Dermis microvascular lymphatic vessel endothelial cell (primary cell): ENCODE results near the gene FAM193B. TPM values are rescaled to one million over a fixed set of nuclear protein-coding genes. Genes with fewer than 3 reads are reported as not detected.

Source experiments
- DNase-seq, 2 donors: peaks; one replicate each; pipeline versions ENCODE4 v3.0.0 to v3.0.0-alpha.2; 2010; ENCODE audit warnings: low read depth in 2 of 2
- total RNA-seq: library from RNA; depleted of rRNA; stranded (reverse); fragments of >200 nt; gene quantifications from 2 replicates; pipeline ENCODE4 v1.2.1, GENCODE V29; 2014

The FAM193B gene
- total RNA-seq, 1 donor from 2014 or later = 9.8 TPM

DNA sequence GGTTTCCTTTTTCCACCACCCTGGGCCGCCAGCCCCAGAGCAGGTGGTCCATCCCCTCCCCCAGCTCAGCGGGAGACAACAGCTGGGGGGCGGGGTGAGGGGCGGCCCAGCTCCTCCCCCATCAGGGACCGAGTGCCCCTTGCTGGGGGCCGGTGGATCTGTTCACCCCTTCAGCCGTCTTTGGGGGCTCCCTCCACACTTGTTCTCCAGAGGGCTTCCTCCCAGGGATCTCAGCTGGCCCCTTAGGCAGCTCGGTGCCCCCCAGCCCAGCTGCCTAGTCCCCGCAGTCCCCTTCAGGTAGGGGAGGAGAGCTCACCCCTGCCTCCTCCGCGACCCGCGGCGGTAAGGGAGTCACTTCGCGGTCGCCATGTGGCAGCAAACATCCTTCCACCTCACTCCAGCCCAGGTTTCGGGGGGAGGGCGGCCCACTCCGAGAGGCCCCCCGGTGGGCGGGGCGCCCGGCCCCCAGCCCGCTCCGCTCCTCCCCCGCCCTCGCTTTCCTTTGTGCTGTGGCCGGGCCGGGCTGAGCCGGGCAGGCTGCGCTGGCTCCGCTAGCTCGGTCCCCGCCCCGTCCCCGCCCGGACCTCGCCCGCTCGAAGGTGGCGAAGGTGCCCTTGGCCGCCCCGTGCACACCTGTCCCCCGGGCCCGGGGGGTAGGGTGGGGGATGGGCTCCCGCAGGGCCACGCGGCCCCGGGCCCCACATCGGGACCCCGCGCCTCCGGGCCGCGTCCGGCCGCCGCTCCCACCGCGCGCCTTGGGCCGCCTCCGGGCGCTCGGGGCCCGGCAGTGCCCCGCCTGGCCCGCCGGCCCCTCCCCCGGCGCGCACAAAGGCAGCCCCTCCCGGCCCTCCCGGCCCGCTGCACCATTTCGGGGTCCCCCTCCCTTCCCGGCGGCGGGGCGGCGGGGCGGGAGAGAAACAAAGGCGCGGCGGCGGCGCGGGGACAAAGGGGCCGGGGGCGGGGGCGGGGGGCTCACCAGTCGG lies 81.6 kb downstream of the FAM193B start:
- peak in 1 of 2 donors; percentile 57 for DNase-seq

DNA sequence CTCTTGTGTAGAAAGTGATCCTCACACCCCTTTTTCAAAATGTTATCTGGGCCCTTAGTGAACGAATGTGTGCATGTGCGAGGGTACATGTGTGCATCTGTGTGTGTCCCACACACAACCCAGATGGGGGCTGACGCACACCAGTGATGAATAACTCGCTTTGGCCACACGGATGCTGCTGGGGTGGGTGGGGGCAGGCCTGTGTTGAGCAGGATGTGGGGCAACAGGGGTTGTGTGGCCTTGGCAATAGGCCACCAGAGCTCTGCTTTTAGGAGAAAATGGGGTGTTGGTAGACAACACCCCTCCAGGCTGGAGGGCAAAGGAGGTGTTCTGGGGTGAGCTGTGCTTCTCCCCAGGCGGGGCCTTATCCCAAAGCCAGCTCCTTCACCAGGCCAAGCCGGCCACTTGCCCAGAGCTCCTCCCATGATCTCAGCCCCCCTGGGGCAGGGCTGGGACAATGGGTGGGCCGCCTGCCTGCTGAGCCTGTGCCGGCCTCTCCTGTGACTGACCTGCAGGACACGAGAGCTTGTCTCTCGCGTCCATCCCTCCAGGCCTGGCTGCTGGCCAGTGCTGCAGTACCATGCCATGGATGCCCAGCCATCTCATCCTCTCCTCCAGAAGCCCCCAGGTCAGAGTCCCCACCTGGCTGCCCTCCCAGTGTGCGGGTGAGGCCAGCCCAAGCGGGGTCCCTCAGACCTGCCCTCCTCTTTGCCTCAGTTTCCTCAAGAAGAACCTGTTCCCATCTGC lies 82.6 kb downstream of the FAM193B start:
- peak in 1 of 2 donors; percentile 31 for DNase-seq

DNA sequence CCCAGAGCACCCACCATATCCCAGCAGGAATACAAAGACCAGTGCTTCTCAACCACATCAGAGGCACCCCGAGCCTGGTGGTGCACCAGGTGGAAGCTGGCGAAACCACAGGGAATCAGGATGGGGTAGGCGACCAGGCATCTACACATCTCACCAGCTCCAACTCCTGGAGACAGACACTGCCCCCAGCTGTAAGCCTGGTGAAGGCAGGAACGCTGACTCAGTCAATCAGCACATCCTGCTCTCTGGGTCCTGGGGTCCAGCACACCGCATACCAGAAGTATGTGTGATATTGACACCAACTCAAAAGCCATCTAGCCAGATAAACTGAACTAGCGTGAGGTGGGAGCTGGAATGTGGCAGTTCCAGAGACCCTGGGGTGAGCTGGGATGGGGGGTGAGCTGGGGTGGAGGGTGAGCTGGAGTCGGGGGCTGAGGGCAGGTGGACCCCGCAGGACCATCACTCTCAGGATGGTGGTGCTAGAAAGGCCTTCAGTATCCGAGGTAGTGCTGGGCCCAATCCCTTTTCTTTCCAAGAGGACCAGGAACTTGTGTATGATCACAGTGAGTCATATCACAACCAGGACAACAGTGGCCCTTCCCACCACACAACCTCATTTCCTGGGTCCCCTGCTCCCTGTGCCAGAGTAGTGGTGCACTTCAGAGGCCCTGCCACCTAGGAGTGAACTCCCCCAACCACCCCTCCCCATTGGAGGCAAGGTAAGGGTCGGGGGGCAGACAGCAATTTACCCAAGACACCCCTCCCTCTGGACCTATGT lies 83.4 kb downstream of the FAM193B start:
- no peak for DNase-seq

Other genes starting within 250 kb of the FAM193B start
- gene MXD3, start 242.7 kb downstream of the FAM193B start, total RNA-seq = 11.8 and 23.6 TPM in 2 replicates
- gene LMAN2, start 202.9 kb downstream of the FAM193B start, total RNA-seq = 311 and 354 TPM in 2 replicates
- 3.7 and 4.7 TPM in 2 replicates for gene RGS14, start 196.6 kb downstream of the FAM193B start, total RNA-seq
- gene SLC34A1, start 170.1 kb downstream of the FAM193B start, total RNA-seq = not detected in 2 replicates
- not detected in 2 replicates for gene PFN3, start 153.9 kb downstream of the FAM193B start, total RNA-seq
- gene F12, start 145.0 kb downstream of the FAM193B start, total RNA-seq = 0.51 and 0.89 TPM in 2 replicates
- 15.4 and 18.0 TPM in 2 replicates for gene GRK6, start 127.9 kb downstream of the FAM193B start, total RNA-seq
- 2.1 and 2.2 TPM in 2 replicates for gene PRR7, start 107.7 kb downstream of the FAM193B start, total RNA-seq
- 95.9 and 134 TPM in 2 replicates for gene DBN1, start 80.9 kb downstream of the FAM193B start, total RNA-seq
- 31.5 and 53.2 TPM in 2 replicates for gene PDLIM7, start 57.0 kb downstream of the FAM193B start, total RNA-seq
- 2.8 and 4.4 TPM in 2 replicates for gene DOK3, start 44.7 kb downstream of the FAM193B start, total RNA-seq
- gene DDX41, start 37.6 kb downstream of the FAM193B start, total RNA-seq = 66.2 and 78.5 TPM in 2 replicates
- 112 and 193 TPM in 2 replicates for gene TMED9, start 37.6 kb upstream of the FAM193B start, total RNA-seq
- gene B4GALT7, start 45.6 kb upstream of the FAM193B start, total RNA-seq = 20.3 and 28.8 TPM in 2 replicates
- not detected in 2 replicates for gene FAM153A, start 228.3 kb upstream of the FAM193B start, total RNA-seq